HG03432 (cell line): ENCODE data around the gene RGL1.

Experiments
- ATAC-seq: cut with Tn5 transposase; IDR thresholded peaks from one replicate; pipeline ENCODE4 v1.9.1; 2021; ENCODE audit warnings: mild to moderate bottlenecking, moderate library complexity; ENCODE audit not compliant: unreplicated experiment

The RGL1 gene

GRCh38 chr1:183859831-183860230 lies 54.9 kb downstream of the RGL1 start:
- no peak for ATAC-seq

GRCh38 chr1:183862967-183863366 lies 58.0 kb downstream of the RGL1 start:
- ATAC-seq: no peak

- ATAC-seq: no peak
These were observed 58.9 kb downstream of the RGL1 start for GRCh38 chr1:183863852-183864251.

GRCh38 chr1:183864611-183865010 lies 59.7 kb downstream of the RGL1 start:
- no peak for ATAC-seq

- no peak for ATAC-seq
These were observed 64.3 kb downstream of the RGL1 start for GRCh38 chr1:183869230-183869629.

GRCh38 chr1:183869664-183870063 lies 64.7 kb downstream of the RGL1 start:
- ATAC-seq: no peak

GRCh38 chr1:183870351-183871077 lies 65.6 kb downstream of the RGL1 start:
- ATAC-seq: peak; percentile 25

- ATAC-seq: peak; percentile 73
These were observed 66.2 kb downstream of the RGL1 start for GRCh38 chr1:183871142-183871541.

GRCh38 chr1:183871601-183872000 lies 66.7 kb downstream of the RGL1 start:
- ATAC-seq: no peak

- ATAC-seq: no peak
These were observed 67.5 kb downstream of the RGL1 start for GRCh38 chr1:183872403-183872802.

GRCh38 chr1:183873642-183874041 lies 68.7 kb downstream of the RGL1 start:
- no peak for ATAC-seq

GRCh38 chr1:183876309-183876708 lies 71.4 kb downstream of the RGL1 start:
- no peak for ATAC-seq

- no peak for ATAC-seq
These were observed 72.3 kb downstream of the RGL1 start for GRCh38 chr1:183877053-183877720.

GRCh38 chr1:183879494-183879893 lies 74.6 kb downstream of the RGL1 start:
- ATAC-seq: no peak

GRCh38 chr1:183879966-183880365 lies 75.0 kb downstream of the RGL1 start:
- ATAC-seq: no peak

GRCh38 chr1:183880531-183881243 lies 75.8 kb downstream of the RGL1 start:
- ATAC-seq: no peak

GRCh38 chr1:183881387-183882131 lies 76.6 kb downstream of the RGL1 start:
- ATAC-seq: no peak

GRCh38 chr1:183882335-183883167 lies 77.6 kb downstream of the RGL1 start:
- no peak for ATAC-seq

GRCh38 chr1:183883623-183884022 lies 78.7 kb downstream of the RGL1 start:
- ATAC-seq: no peak

GRCh38 chr1:183884526-183884925 lies 79.6 kb downstream of the RGL1 start:
- ATAC-seq: no peak
